IMR-90 (cell line): ENCODE data around the gene RNF130.

Source experiments
- POLR2A ChIP-seq: IDR thresholded peaks from 2 replicates; pipeline ENCODE4 v1.6.1; 2012; ENCODE audit warnings: mild to moderate bottlenecking, low read depth, low read length
- RAD21 ChIP-seq: IDR thresholded peaks from 2 replicates; pipeline ENCODE4 v1.6.1; 2012; ENCODE audit warnings: low read length, improper control_type of control experiment
- TF ChIP-seq, protein P1 (sequence below): conservative IDR thresholded peaks from 2 replicates; pipeline ENCODE4 v1.5.1; 2012; ENCODE audit warnings: mild to moderate bottlenecking, low read depth, low read length, improper control_type of control experiment

DNA sequence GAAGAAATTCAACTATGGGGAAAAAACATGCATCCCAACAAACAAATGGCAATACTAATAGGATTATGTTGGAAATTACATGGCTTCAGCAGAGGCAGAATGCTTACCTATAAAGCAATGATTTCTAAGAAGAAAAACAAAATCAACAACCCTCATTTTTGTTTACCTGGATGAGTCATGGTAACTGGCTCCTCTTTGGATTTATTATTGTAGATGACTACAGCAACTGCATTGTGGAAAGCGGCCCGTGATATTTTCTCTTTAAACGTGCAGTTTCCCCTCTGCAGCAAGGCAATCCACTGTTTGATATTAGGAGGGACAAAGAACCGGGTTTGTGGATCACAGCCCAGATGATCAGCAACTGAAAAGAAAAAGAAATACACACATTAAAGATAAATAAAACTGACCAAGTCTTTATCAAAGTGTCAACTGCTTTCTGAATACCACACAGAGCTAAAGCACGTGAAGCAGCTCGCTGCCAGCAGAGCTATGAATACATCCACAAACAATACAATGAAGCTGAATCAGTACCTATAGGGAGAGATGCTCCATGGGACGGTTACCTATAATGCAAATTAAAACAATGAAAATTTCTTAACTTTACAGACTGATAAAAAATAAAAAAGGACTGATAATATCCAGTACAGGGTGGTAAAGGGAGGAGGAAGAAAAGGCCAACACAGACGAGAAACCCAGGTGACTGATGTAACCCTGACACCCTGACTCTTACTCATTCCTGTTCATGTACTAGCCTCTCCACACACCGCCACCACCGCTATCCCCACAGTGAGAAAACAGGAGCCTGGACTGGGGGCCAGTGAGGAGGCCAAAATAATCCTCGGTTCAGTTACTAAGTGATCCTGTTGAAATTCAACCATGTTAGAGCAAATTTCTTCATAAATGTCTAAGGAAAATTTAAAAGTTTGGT is 31.0 kb downstream of the RNF130 start:
- TF ChIP-seq, protein P1, sequence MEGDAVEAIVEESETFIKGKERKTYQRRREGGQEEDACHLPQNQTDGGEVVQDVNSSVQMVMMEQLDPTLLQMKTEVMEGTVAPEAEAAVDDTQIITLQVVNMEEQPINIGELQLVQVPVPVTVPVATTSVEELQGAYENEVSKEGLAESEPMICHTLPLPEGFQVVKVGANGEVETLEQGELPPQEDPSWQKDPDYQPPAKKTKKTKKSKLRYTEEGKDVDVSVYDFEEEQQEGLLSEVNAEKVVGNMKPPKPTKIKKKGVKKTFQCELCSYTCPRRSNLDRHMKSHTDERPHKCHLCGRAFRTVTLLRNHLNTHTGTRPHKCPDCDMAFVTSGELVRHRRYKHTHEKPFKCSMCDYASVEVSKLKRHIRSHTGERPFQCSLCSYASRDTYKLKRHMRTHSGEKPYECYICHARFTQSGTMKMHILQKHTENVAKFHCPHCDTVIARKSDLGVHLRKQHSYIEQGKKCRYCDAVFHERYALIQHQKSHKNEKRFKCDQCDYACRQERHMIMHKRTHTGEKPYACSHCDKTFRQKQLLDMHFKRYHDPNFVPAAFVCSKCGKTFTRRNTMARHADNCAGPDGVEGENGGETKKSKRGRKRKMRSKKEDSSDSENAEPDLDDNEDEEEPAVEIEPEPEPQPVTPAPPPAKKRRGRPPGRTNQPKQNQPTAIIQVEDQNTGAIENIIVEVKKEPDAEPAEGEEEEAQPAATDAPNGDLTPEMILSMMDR, result no peak
- TF ChIP-seq POLR2A (no peak), RAD21 (no peak)
